LNCAP (cell line): Measurements from ENCODE around the gene CASQ1.

Source experiments
- TF ChIP-seq, protein P1 (sequence below): fragments of 450-650 bp; IDR thresholded peaks from 2 replicates; pipeline ENCODE4 v1.5.1; 2017; ENCODE audit warnings: mild to moderate bottlenecking

Gene CASQ1

DNA sequence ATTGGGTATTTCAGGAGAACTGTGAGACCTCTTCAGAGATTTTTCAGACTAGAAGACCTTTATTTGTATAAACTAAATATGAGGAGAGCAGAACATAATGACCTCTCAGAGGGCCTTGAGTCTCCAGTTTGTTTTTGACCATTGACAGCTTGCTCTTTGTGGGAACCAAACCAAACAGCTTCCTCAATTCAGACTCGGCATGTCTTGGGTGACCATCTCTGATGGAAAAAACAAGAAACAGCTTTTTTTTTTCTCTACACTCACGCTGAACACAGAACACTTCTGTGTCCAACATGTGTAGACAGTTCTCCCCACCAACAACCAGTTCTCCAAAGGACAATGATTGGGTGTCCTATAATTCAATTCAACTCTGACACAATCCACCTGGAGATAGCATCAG, 27.4 kb upstream of the CASQ1 start:
- TF ChIP-seq, protein P1, sequence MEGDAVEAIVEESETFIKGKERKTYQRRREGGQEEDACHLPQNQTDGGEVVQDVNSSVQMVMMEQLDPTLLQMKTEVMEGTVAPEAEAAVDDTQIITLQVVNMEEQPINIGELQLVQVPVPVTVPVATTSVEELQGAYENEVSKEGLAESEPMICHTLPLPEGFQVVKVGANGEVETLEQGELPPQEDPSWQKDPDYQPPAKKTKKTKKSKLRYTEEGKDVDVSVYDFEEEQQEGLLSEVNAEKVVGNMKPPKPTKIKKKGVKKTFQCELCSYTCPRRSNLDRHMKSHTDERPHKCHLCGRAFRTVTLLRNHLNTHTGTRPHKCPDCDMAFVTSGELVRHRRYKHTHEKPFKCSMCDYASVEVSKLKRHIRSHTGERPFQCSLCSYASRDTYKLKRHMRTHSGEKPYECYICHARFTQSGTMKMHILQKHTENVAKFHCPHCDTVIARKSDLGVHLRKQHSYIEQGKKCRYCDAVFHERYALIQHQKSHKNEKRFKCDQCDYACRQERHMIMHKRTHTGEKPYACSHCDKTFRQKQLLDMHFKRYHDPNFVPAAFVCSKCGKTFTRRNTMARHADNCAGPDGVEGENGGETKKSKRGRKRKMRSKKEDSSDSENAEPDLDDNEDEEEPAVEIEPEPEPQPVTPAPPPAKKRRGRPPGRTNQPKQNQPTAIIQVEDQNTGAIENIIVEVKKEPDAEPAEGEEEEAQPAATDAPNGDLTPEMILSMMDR = no peak

DNA sequence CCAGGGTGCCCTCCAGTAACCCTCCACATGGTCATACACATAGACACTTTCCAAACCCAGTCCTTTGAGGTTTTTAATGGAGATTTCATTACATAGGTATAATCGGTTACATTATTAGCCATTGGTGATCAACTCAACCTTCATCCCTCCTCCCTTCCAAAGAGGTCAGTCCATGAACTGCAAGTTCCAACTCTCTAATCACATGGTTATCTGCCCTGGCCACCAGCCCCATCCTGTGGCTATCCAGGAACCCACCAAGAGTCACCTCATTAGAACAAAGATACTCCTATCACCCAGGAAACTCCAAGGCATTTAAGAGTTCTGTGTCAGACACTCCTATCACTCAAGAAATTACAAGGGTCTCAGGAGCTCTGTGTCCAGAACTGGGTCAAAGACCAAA, 26.8 kb upstream of the CASQ1 start:
- TF ChIP-seq, protein P1 = no peak

DNA sequence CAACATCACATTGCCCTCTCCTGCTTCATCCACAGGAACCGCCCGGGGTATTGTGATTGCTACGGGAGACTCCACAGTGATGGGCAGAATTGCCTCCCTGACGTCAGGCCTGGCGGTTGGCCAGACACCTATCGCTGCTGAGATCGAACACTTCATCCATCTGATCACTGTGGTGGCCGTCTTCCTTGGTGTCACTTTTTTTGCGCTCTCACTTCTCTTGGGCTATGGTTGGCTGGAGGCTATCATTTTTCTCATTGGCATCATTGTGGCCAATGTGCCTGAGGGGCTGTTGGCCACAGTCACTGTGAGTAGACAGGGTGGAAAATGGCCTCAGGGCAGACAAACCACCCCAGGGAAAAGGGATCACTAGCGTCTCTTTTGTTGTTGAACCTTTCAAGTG, 26.3 kb upstream of the CASQ1 start:
- TF ChIP-seq, protein P1 = no peak

DNA sequence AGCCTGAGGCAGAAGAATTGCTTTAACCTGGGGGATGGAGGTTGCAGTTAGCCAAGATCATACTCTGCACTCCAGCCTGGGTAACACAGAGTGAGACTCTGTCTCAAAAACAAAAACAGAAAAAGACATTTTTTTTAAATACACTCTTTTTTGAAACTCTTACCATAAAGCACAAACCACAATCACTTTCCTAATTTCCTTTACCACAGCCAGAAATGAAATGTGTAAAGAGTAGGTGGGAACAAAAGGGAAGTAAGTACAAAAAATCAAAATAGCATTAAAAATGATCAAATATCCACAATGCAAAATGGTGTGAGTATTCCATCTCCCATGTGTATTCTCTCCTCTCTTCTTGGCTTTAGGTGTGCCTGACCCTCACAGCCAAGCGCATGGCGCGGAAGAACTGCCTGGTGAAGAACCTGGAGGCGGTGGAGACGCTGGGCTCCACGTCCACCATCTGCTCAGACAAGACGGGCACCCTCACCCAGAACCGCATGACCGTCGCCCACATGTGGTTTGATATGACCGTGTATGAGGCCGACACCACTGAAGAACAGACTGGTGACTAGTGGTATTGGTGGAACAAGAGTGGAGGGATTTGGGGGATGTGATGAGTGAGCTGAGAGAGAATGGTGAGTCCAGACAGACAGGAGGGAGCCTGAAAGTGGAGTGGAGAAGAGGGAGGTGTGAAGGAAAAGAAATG, 24.1 kb upstream of the CASQ1 start:
- TF ChIP-seq, protein P1 = no peak

DNA sequence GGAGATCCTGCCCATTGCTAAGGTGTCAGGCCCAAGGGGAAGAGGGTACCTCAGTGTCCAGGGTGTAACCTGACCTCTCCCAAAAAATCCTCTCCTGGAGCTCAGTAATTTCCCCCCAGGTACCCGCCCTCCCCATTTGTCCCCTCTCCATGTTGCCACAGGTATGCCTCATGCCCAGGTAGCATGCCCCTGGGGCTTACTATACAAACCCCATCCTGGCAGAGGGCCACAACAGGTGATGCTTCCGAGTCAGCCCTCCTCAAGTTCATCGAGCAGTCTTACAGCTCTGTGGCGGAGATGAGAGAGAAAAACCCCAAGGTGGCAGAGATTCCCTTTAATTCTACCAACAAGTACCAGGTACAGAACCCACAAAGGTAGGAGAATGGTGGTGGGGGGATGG, 23.3 kb upstream of the CASQ1 start:
- TF ChIP-seq, protein P1 = no peak

DNA sequence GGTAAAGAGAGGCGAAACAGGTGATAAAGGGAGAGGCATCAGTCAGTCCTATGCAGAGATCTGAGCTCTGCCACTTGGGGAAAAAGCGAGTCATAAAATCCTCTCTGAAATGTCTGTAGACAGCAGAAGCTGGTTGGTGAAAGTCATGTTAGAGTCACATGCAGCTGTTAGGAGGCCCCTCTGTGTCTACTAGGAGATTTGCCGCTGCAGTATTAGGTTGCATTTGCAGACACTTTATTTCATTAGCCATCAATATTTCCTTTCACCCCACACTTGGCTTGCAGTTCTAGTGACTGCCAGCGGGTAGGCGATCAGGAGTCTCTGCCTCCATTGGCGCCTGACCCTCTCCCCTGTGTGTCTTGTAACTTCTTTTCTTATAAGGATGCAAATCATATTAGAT, 22.8 kb upstream of the CASQ1 start:
- TF ChIP-seq, protein P1 = no peak

DNA sequence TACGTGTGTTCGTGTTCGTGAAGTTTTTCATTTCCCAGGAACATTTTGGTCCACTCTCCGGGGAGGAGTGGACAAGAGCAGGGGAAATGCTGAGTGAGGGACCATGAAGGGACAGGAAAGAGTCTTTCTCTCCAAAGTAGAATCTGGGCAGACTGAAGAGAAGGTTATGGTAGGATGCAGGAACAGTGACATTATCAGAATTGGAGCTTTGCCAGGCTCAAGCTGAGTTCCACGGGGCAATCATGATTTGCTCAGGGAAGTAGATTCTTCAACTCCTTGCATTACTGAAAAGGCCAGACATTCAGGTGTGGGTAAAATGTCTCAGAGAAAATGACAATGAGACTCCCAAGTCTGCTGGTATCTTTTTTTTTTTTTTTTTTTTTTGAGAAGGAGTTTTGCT, 22.4 kb upstream of the CASQ1 start:
- TF ChIP-seq, protein P1 = no peak
